Smooth muscle cell (in vitro differentiated cells): Measurements from ENCODE around the gene S100A3. TPM values are rescaled to one million over a fixed set of nuclear protein-coding genes. Genes with fewer than 3 reads are reported as not detected.
"Not testable (repeated sequence)": the region's sequence is repeated elsewhere in the genome, so short reads cannot be mapped to it uniquely, and the experiment has no call there.

Source experiments
- DNase-seq: peaks from one replicate; lab custom pipeline; 2025; ENCODE audit not compliant: unreplicated experiment; lab: John Stamatoyannopoulos, UW
- H2AFZ ChIP-seq: fragments of 200-600 bp; sonication (generic); 2 replicates; pipeline ENCODE4 v1.6.0; 2016; ENCODE audit warnings: antibody characterized with exemption, low read depth, mild to moderate bottlenecking
- H3F3A ChIP-seq: fragments of 200-600 bp; sonication (generic); 2 replicates; pipeline ENCODE4 v1.6.0; 2017; ENCODE audit warnings: antibody characterized with exemption, low read depth
- H3K27ac ChIP-seq: fragments of 200-600 bp; sonication (generic); 2 replicates; pipeline ENCODE4 v1.5.1; 2016; ENCODE audit warnings: low read depth, mild to moderate bottlenecking
- H3K27me3 ChIP-seq: fragments of 200-600 bp; sonication (generic); 2 replicates; pipeline ENCODE4 v1.6.1; 2016; ENCODE audit warnings: low read depth, mild to moderate bottlenecking
- H3K36me3 ChIP-seq: fragments of 200-600 bp; sonication (generic); 2 replicates; pipeline ENCODE4 v1.5.1; 2016; ENCODE audit warnings: low read depth
- H3K4me1 ChIP-seq: fragments of 200-600 bp; sonication (generic); 2 replicates; pipeline ENCODE4 v1.5.1; 2016; ENCODE audit warnings: low read depth
- H3K4me2 ChIP-seq: fragments of 200-600 bp; sonication (generic); 2 replicates; pipeline ENCODE4 v1.6.0; 2016; ENCODE audit warnings: mild to moderate bottlenecking
- H3K4me3 ChIP-seq: fragments of 200-600 bp; sonication (generic); 2 replicates; pipeline ENCODE4 v1.5.1; 2016; ENCODE audit warnings: mild to moderate bottlenecking
- H3K79me2 ChIP-seq: fragments of 200-600 bp; sonication (generic); 2 replicates; pipeline ENCODE4 v1.6.0; 2016; ENCODE audit warnings: low read depth, mild to moderate bottlenecking
- H3K9ac ChIP-seq: fragments of 200-600 bp; sonication (generic); 2 replicates; pipeline ENCODE4 v1.6.0; 2016; ENCODE audit warnings: low read depth
- H3K9me3 ChIP-seq: fragments of 200-600 bp; sonication (generic); replicated peaks from 2 replicates; pipeline ENCODE4 v1.5.1; 2016; ENCODE audit warnings: low read depth
- H4K20me1 ChIP-seq: fragments of 200-600 bp; sonication (generic); 2 replicates; pipeline ENCODE4 v1.6.0; 2016; ENCODE audit warnings: low read depth
- WGBS: methylation state at CpG from one replicate; pipeline ENCODE4 v1.1.7; 2016; ENCODE audit warnings: low lambda C conversion rate; 5-methylcytosine and 5-hydroxymethylcytosine counted together
- polyA plus RNA-seq: library from polyadenylated mRNA; unstranded; fragments of >200 nt; fragmentation: Nextera tagmentation; extraction: Ambion mirVana; gene quantifications from 2 replicates; pipeline ENCODE4 v1.2.1, GENCODE V29; 2016
- total RNA-seq: library from RNA; depleted of rRNA; stranded (reverse); fragments of >200 nt; gene quantifications from 2 replicates; pipeline ENCODE4 v1.2.3, GENCODE V29; 2014
- TF ChIP-seq, protein P1 (sequence below): fragments of 200-600 bp; sonication (generic); IDR thresholded peaks from 2 replicates; pipeline ENCODE4 v1.5.1; 2017; ENCODE audit warnings: borderline replicate concordance, mild to moderate bottlenecking, antibody characterized with exemption; ENCODE audit not compliant: insufficient read depth, poor library complexity, severe bottlenecking

S100A3 gene
- total and polyA plus RNA-seq, 2 experiments from 2014 or later, result 13.9 to 19.8 TPM

DNA sequence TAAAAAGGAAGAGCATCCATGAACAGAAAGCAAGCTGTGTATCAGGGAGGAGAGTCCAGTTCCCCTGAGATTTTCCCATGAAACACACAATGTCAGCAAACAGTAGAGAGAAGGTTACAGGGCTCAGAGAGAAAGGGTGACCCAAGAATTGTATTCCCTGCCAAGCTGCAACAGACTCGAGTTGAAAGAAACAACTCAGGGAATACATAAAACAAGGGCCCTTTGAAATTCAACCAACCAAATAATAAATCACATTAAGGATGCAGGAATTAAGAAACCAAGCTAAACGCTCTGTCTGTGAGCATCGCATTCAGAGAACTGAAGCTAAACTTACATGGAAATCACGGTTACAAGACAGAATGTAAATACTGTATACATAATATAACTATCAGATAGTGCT, 43.7 kb upstream of the S100A3 start:
- Histone ChIP-seq H3K27ac (no peak overlapping the region), H2AFZ (no peak overlapping the region), H3K9ac (no peak overlapping the region), H3K36me3 (no peaks in the 10 kb centered on the region), H3K4me3 (no peak overlapping the region), H3K27me3 (no peaks in the 10 kb centered on the region), H3K79me2 (no peaks in the 10 kb centered on the region), H3K4me2 (no peak overlapping the region), H3F3A (no peaks in the 10 kb centered on the region), H4K20me1 (no peaks in the 10 kb centered on the region), H3K9me3 (no peaks in the 10 kb centered on the region), H3K4me1 (no peaks in the 10 kb centered on the region)
- WGBS, result 87% methylated on average over 4 of the region's 4 CpGs
- DNase-seq, result no peak
- TF ChIP-seq, protein P1, sequence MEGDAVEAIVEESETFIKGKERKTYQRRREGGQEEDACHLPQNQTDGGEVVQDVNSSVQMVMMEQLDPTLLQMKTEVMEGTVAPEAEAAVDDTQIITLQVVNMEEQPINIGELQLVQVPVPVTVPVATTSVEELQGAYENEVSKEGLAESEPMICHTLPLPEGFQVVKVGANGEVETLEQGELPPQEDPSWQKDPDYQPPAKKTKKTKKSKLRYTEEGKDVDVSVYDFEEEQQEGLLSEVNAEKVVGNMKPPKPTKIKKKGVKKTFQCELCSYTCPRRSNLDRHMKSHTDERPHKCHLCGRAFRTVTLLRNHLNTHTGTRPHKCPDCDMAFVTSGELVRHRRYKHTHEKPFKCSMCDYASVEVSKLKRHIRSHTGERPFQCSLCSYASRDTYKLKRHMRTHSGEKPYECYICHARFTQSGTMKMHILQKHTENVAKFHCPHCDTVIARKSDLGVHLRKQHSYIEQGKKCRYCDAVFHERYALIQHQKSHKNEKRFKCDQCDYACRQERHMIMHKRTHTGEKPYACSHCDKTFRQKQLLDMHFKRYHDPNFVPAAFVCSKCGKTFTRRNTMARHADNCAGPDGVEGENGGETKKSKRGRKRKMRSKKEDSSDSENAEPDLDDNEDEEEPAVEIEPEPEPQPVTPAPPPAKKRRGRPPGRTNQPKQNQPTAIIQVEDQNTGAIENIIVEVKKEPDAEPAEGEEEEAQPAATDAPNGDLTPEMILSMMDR, result no peak

DNA sequence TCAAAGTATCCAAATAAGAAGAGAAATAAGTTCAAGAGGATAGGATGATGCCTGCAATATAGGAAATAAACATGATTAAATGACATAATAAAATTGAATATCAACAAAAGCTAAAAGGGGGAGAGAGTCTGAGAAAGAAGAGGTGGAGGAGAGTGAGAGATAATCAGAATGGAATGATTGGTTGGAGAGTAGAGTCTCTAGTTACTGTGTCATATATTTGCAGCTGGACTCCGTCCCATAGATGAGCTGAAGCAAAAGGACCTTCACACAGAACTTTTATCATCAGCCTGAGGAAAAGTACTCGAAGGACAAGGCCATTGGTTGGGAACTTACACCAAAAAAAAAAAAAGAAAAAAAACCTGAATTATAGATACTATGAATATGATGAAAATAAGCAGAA, 39.4 kb upstream of the S100A3 start:
- no peak overlapping the region for H3K4me3 ChIP-seq
- H3K4me1 ChIP-seq, result peaks cover 19% of the 10 kb centered on the region
- H4K20me1 ChIP-seq, result no peaks in the 10 kb centered on the region
- WGBS, result 91% methylated on average over 2 of the region's 2 CpGs
- H3K4me2 ChIP-seq, result no peak overlapping the region
- H3K27me3 ChIP-seq, result no peaks in the 10 kb centered on the region
- no peaks in the 10 kb centered on the region for H3K9me3 ChIP-seq
- H3K79me2 ChIP-seq, result no peaks in the 10 kb centered on the region
- H3K36me3 ChIP-seq, result no peaks in the 10 kb centered on the region
- DNase-seq, result no peak
- H3K27ac ChIP-seq, result no peak overlapping the region
- TF ChIP-seq, protein P1, result no peak
- no peaks in the 10 kb centered on the region for H3F3A ChIP-seq
- H3K9ac ChIP-seq, result no peak overlapping the region
- H2AFZ ChIP-seq, result no peak overlapping the region

DNA sequence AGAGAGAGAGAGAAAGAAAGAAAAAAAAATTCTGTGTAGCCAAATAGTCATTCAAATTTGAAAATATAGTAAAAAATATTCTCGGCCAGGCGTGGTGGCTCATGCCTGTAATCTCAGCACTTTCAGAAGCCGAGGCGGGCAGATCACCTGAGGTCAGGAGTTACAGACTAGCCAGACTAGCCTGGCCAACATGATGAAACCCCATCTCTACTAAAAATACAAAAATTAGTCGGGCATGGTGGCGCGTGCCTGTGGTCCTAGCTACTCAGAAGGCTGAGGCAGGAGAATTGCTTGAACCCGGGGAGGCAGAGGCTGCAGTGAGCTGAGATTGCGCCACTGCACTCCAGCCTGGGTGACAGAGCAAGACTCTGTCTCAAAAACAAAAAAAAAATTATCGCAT, 39.0 kb upstream of the S100A3 start:
- WGBS, result 91% methylated on average over 10 of the region's 10 CpGs
- peaks cover 19% of the 10 kb centered on the region for H3K4me1 ChIP-seq
- H3K4me2 ChIP-seq, H3K36me3 ChIP-seq, H2AFZ ChIP-seq, H3K4me3 ChIP-seq, H3K79me2 ChIP-seq, H3K9me3 ChIP-seq, H3K9ac ChIP-seq, H4K20me1 ChIP-seq, H3K27ac ChIP-seq, H3F3A ChIP-seq, DNase-seq, H3K27me3 ChIP-seq: not testable (repeated sequence)

DNA sequence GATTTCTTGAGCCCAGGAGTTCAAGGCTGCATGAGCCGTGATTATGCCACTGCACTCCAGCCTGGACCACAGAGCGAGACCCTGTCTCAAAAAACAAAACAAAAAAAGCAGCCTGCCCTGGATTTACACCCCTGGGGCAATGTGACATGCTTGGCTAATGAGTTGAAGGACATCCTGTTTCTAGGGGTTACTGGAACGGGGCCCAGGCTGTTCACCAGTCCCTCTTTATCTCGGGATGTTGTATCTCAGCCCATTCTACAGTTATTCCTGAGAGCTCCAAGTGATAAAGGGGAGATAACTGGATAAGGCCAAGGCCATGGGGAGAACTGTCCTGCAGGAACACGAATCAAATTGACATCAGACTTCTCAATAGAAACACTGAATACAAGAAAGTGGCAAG, 38.3 kb upstream of the S100A3 start:
- no peaks in the 10 kb centered on the region for H4K20me1 ChIP-seq
- TF ChIP-seq, protein P1, result no peak
- no peaks in the 10 kb centered on the region for H3K27me3 ChIP-seq
- no peak overlapping the region for H3K4me2 ChIP-seq
- H3K9me3 ChIP-seq, result no peaks in the 10 kb centered on the region
- peaks cover 19% of the 10 kb centered on the region for H3K4me1 ChIP-seq
- no peak overlapping the region for H3K9ac ChIP-seq
- H3K27ac ChIP-seq, result no peak overlapping the region
- no peaks in the 10 kb centered on the region for H3K36me3 ChIP-seq
- no peak overlapping the region for H3K4me3 ChIP-seq
- no peaks in the 10 kb centered on the region for H3F3A ChIP-seq
- H2AFZ ChIP-seq, result no peak overlapping the region
- 53% methylated on average over 5 of the region's 5 CpGs for WGBS
- H3K79me2 ChIP-seq, result no peaks in the 10 kb centered on the region
- no peak for DNase-seq
